ENCODE results near the gene RPP21.

Gene RPP21

GRCh38 chr6:30312266-30312665 is 32.7 kb upstream of the RPP21 start (continued):
- no peak for TF ChIP-seq ZFP69B (tag by site-specific recombination; IDR thresholded peaks at IDR 0.05)
- TF ChIP-seq ZNF335 (tag by site-specific recombination; conservative IDR thresholded peaks at IDR 0.05), result no peak

GRCh38 chr6:30312676-30313321 is 32.2 kb upstream of the RPP21 start:
- H3K36me3 ChIP-seq (ENCODE audit: control insufficient read depth in 2 of 2, insufficient read depth in 1 of 2, low read length in 2 of 2), result peaks cover 0 to 48% of the 10 kb centered on the region in 2 experiments; a peak in 2 of 3 replicates
- H3K27ac ChIP-seq (ENCODE audit: extremely low read depth, low read depth, low read length), result no peak overlapping the region
- H3K4me3 ChIP-seq (ENCODE audit: low read depth, low read length), result no peak overlapping the region
- H3K4me1 ChIP-seq (ENCODE audit: control insufficient read depth, insufficient read depth, low read length), result no peaks in the 10 kb centered on the region
- ChIA-PET POLR2A (interaction anchor here (0.6 to 1.6 kb wide), 2 partner anchors 10 to 13 kb away, joined by 3 to 9 read pairs; partner anchors contain the start of gene TRIM39), CTCF (interaction anchor here (0.7 to 1.0 kb wide), 2 partner anchors 94 to 585 kb away, joined by 3 read pairs; no protein-coding TSS in a partner anchor)
- TF ChIP-seq ZNF549 (tag by site-specific recombination; IDR thresholded peaks at IDR 0.05) (no peak), ATF2 (tag by site-specific recombination; IDR thresholded peaks at IDR 0.05; ENCODE audit: low read depth) (0 out of 2 replicates have a peak, but pooled peaks have one; percentile 5)
- no peaks in the 10 kb centered on the region for H3K9me3 ChIP-seq (ENCODE audit: control insufficient read depth, insufficient read depth, low read depth, low read length)

GRCh38 chr6:30315156-30315555 is 29.8 kb upstream of the RPP21 start:
- H3K4me1 ChIP-seq (ENCODE audit: control insufficient read depth, insufficient read depth, low read length), result no peaks in the 10 kb centered on the region
- H3K9me3 ChIP-seq (ENCODE audit: control insufficient read depth, insufficient read depth, low read depth, low read length), result no peaks in the 10 kb centered on the region
- ChIA-PET CTCF (interaction anchor here (1.2 to 1.5 kb wide), 2 partner anchors 11 to 81 kb away, joined by 3 to 4 read pairs; no protein-coding TSS in a partner anchor), POLR2A (interaction anchor here (0.7 kb wide), 1 partner anchor 12 kb away, joined by 4 read pairs; the partner anchor contains the start of gene TRIM39)
- no peak overlapping the region for H3K4me3 ChIP-seq (ENCODE audit: low read depth, low read length)
- TF ChIP-seq EGR2 (tag by site-specific recombination; IDR thresholded peaks at IDR 0.05; ENCODE audit: low read depth) (no peak), KLF17 (tag by site-specific recombination; IDR thresholded peaks at IDR 0.05) (no peak), ZBTB26 (tag by site-specific recombination; optimal IDR thresholded peaks at IDR 0.05) (no peak)
- H3K36me3 ChIP-seq (ENCODE audit: control insufficient read depth in 2 of 2, insufficient read depth in 1 of 2, low read length in 2 of 2), result peaks cover 0 to 49% of the 10 kb centered on the region in 2 experiments; a peak in 2 of 3 replicates
- no peak overlapping the region for H3K27ac ChIP-seq (ENCODE audit: extremely low read depth, low read depth, low read length)

GRCh38 chr6:30317913-30318589 is 26.9 kb upstream of the RPP21 start:
- ChIA-PET CTCF (interaction anchor here (1.0 kb wide), 2 partner anchors 101 to 214 kb away, joined by 3 to 5 read pairs; no protein-coding TSS in a partner anchor), POLR2A (interaction anchor here (2.3 kb wide), 1 partner anchor 8 kb away, joined by 16 read pairs; the partner anchor contains the start of gene TRIM39)
- H3K4me1 ChIP-seq (ENCODE audit: control insufficient read depth, insufficient read depth, low read length), result peaks cover 6% of the 10 kb centered on the region; the same call in 1 of the 2 replicates
- H3K27ac ChIP-seq (ENCODE audit: extremely low read depth, low read depth, low read length), result no peak overlapping the region
- H3K36me3 ChIP-seq (ENCODE audit: control insufficient read depth in 2 of 2, insufficient read depth in 1 of 2, low read length in 2 of 2), result peaks cover 0 to 41% of the 10 kb centered on the region in 2 experiments; a peak in 2 of 3 replicates
- H3K9me3 ChIP-seq (ENCODE audit: control insufficient read depth, insufficient read depth, low read depth, low read length), result no peaks in the 10 kb centered on the region
- H3K4me3 ChIP-seq (ENCODE audit: low read depth, low read length), result no peak overlapping the region
- TF ChIP-seq ZNF501 (tag by site-specific recombination; IDR thresholded peaks at IDR 0.05), result no peak
- no peak for TF ChIP-seq ZNF18 (tag by site-specific recombination; IDR thresholded peaks at IDR 0.05)
- no peak for TF ChIP-seq PRDM10 (tag by site-specific recombination; IDR thresholded peaks at IDR 0.05)
- TF ChIP-seq ZBTB20 (tag by site-specific recombination; IDR thresholded peaks at IDR 0.05), result no peak
- no peak for TF ChIP-seq MYNN (tag by site-specific recombination; IDR thresholded peaks at IDR 0.05; ENCODE audit: borderline replicate concordance)
- no peak for TF ChIP-seq ZNF350 (tag by site-specific recombination; IDR thresholded peaks at IDR 0.05)
- no peak for TF ChIP-seq ZNF175 (tag by site-specific recombination; IDR thresholded peaks at IDR 0.05)
- no peak for TF ChIP-seq ZNF645 (tag by site-specific recombination; IDR thresholded peaks at IDR 0.05)
- TF ChIP-seq ZSCAN23 (tag by site-specific recombination; IDR thresholded peaks at IDR 0.05), result no peak
